GM18499 (cell line): ENCODE results near the gene HOOK1.

ENCODE experiments used
- ATAC-seq: cut with Tn5 transposase; IDR thresholded peaks from one replicate; pipeline ENCODE4 v1.9.1; 2021; ENCODE audit warnings: moderate number of reproducible peaks; ENCODE audit not compliant: insufficient read depth, unreplicated experiment

HOOK1 gene

DNA sequence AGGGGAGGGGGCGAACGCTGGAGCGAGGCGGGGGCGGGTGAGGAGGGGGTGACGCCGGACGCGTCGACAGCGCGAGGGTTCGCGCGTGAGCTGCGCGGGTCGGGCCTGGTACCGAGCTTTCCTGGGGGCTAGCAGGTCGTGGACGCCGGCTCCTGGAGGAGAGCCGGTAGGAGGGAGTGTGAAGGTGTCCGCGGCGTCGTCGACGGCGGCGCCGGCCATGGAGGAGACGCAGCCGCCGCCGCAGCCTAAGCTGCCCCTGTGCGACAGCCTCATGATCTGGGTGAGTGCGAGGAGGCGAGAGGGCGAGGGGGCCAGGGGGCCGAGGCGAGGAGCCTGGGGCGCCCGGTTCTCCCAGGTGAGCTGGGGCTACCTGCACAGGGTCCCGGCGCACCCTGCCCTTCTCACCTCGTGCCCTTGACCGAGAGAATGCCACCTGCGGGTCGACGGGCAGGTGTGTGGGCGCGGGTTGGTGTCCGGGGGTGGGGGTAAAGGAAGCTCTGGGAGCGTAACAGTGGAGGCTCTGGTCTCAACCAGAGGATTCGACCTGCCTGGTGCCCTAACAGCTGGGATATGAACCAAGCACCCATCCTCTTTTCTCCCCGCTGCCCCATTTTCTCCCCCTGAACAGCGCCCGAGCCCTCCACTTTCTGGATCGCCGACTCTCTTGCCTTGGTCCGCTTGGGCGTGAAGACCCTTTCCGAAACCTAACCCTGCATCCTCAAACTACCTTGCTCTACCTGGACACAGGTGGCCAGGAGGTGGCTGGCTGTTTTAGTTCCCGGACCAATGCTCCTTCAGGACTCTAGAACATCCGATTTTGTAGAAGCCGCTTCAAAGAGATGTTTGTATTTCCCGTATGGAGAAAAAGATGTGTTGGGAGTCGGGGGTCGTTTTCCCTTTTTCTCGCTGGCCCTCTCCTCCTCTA, at the start of gene HOOK1:
Gene HOOK1 (plus strand): TSS at position 49 of the 925 bp plus-strand sequence. CDS start 169 bp downstream, at position 218.
- peak; percentile 1 for ATAC-seq

DNA sequence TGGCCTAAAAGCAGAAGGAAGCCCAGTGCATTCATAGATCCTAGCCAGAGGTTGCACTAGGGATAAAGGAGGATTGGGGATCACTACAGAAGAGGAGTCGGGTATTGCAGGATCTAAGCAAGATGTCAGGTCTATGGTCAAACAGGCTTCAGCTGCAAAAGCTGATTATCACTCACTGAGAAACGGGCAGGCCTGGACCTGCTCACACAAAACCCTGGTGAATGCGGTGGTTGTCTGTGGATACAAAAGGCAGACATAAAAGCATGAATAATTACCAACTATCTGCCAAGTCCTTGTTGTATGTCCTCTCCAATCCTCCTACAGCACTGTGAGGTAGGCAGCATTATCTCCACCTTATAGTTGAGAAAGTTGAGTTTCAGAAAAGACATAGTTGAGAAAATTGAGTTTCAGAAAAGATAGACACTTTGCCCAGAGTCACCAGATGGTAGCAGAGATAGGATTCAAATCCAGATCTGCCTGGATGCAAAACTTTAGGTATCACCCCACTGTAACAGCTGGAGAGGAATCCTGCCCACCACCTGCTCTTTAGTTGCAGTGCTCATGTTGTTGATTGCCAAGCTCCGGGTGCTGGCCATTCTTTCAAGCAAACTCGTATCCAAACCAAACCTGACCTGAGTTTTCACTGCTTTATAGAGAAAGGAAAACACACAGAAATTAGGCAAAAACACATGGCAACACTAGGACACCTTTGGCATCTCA, 49.6 kb upstream of the HOOK1 start:
- ATAC-seq, result no peak

DNA sequence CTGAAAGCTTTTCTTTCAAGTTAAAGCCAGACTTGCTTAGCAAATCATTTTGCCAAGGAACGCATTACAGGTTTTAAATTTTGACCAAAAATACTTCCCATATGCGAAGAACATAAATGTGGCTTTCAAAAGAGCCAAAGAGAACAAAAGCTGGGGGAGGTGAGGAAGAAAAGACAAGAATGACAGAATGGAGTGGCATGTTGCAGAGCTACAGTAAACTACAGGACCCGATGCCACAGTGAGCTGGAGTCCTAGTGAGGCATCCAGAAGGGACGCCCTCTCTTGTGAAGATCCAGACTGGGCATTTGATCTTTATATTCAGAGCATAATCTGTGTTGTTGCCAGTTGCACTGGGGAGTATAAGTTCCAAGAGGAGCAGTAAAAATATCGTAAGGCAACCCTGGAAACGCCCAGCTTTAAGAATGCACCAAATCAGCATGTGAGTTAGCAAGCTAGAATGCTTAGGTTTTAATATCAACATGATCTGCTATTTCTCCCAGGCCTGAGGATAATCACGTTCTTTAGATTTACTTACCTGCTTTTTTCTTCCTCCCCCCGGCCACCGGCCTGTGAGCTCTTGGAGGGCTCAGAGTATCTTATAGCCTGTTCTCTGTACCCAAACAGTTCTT, 48.4 kb upstream of the HOOK1 start:
- no peak for ATAC-seq

- ATAC-seq, result no peak
Measured at GRCh38 chr1:59767119-59767518, 47.6 kb upstream of the HOOK1 start.

DNA sequence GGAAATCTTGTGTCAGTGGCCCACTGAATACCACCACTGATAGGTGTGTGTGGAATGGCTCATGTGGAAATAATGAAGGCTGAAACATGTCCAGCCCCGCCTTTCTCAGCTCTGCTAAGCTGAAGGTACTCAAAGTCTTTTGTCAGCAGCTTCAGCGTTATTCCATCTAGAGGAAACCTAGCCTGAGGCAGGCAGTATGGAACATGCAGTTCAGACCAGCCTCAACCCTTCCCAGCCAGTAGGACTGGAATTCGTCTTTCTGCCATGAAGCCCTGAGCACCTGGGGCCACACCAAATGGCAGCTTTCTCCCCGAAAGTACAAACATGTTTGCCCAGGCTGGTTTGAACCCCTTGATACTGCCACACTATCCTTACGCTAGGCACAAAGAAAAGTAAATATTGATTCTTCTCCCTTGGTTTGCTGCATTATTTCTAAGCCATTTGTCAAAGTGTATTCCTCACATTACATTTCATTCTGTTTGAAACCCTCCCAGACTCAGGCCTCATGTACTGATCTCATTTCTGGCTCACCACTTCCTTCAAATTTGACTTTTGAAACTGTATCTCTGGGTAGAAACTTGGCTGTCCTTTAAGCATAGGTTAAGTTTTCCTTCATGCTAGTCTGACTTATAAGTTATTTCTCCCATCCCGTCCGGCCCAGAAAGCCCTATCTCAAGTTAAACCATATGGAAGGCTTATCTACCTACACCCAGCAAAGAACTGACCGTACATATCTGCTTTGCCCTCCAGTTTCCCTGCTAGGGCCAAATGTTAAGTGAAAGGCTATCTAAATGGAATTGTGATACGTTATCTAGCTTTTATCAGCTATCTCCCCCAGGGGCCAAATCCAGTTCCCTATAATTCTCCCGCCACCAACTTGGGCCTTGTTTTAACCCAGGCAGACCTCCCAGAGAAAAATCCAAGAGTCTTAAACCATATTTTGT, 45.7 kb upstream of the HOOK1 start:
- no peak for ATAC-seq

DNA sequence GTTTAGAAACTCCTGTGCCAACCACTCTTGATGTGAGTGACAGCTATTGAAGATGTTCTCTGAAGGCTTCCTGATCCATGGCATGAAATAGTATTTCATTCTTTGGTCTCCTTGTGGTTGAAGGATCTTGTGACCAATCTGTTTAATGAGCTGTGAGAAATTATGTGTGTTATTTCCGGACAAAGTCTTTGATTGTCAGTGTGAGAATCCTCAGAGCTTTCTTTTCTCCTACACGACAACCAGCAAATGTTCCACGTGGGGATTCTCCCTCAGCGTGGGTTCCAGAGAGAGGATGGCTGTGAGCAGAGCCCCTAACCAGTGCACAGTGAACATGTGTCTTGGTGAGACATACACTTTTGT, 45.0 kb upstream of the HOOK1 start:
- no peak for ATAC-seq

GRCh38 chr1:59771361-59771760, 43.4 kb upstream of the HOOK1 start:
- no peak for ATAC-seq

DNA sequence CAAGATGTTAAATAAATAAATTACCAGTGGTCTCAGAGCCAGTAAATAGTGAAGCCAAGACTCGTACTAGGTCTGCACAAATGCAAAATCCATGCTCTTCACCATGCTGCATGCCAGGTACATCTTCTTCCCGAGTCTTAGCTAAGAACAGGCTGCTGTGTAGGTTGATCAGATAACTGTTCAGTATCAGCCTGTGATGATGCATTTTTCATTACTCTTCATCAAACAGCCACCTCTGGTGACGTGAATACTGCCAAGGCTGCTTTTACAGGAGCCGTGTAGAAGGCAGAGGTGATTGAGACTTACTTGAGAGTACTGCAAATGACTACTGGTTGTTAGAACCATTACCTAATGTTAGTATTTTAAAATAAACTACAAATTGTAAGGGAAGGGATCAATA, 39.3 kb upstream of the HOOK1 start:
- no peak for ATAC-seq

- ATAC-seq, result no peak
Measured at GRCh38 chr1:59776960-59777852, 37.5 kb upstream of the HOOK1 start.

DNA sequence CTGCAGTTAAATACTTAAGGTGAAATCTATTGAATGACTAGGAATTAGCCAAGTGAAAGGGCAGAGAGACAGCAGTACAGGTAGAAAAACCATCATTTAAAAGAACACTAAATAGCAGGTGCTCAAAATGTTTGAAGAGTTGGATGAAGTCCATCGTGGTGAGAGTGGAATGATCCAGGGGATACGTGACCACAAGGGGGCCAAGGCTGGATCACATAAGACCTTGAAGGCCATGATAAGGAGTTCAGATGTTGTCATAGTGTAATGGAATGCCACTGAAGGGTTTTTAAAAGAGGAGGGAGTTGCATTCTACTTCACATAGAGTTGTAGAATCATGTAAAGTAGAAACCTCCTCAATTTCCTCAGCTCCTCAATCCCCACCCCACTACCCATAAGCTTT, 34.8 kb upstream of the HOOK1 start:
- no peak for ATAC-seq

- no peak for ATAC-seq
Measured at GRCh38 chr1:59788825-59789224, 25.9 kb upstream of the HOOK1 start.

DNA sequence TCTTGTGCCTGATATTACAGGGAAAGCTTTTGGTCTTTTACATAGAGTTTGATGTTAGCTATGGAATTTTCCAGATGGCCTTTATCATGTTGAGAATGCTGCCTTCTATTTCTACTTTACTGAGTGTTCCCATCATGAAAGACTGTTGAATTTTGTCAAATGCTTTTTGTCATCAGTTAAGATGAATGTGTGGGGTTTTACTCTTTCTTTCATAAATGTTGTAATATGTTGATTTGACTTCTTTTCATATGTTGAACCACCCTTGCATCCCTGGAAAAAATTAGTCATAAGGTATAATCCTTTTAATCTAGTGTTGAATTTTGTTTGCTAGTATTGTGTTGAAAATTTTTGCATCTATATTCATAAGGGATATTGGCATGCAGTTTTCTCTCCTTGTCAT, 16.1 kb upstream of the HOOK1 start:
- no peak for ATAC-seq

DNA sequence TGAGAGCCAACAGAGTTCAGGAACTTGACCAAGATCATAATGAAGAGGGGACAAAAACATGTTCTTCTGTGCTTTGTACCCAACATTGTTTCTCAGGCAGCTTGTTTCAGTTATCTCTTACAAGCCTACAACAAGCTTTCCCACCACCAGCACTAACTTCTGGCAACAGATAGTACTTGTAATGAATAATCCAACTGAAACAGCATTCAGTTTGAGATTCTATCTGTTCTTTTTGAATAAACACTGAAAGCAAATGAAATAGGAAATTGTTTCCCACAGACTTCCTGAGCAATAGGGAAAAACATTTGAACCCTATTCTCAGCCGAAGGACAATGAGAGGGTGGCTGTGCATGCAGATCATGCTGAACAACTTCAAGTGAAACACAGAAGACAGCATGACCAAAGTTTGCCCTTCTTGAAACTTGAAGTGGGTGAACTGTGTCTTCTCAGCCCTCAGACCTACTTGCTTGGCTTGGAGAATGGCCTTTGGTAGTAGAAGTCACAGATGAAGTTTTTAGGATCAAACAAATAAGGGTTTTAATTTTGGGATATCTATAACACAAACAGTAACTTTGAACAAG, 11.2 kb upstream of the HOOK1 start:
- no peak for ATAC-seq

DNA sequence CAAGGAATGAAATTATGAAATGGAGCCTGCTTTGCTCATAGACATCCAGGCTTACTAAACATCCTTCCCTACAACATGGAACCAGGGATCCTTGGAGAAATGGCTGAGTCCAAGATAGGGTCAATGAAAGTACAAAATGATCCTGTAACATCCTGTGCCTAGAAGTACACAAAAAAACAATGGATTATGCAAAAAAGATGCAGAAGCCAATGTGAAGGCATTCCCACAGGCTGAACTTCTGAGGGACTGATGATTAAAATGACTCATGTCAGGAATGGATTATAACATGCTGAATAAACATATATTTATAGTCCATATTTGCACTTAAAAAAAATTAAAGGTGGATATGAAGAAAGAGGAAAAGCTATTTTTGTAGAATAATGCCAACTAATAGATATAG, 10.4 kb upstream of the HOOK1 start:
- no peak for ATAC-seq

DNA sequence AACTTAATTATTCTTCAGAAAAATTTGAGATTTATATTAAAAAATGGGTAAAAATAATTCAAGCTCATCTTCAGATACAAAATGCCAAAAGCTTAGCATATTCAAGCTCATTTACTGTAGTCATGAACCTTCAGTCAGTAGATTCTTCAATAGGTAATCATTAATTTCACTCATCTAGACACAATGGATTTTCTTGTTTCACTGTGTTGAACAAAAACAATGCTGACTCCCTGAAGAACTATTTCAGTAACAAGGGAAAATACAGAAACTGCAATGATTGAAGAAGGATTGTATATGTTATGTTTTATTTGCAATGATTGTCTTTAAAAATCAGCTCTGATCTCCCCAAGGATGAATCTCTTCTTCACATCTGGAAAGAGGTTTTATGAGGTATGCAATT, 9.2 kb upstream of the HOOK1 start:
- no peak for ATAC-seq

- peak; percentile 97 for ATAC-seq
Measured at GRCh38 chr1:59814180-59814900, 409 bp upstream of the HOOK1 start.

- no peak for ATAC-seq
Measured at GRCh38 chr1:59815892-59816291, 1.1 kb downstream of the HOOK1 start.

DNA sequence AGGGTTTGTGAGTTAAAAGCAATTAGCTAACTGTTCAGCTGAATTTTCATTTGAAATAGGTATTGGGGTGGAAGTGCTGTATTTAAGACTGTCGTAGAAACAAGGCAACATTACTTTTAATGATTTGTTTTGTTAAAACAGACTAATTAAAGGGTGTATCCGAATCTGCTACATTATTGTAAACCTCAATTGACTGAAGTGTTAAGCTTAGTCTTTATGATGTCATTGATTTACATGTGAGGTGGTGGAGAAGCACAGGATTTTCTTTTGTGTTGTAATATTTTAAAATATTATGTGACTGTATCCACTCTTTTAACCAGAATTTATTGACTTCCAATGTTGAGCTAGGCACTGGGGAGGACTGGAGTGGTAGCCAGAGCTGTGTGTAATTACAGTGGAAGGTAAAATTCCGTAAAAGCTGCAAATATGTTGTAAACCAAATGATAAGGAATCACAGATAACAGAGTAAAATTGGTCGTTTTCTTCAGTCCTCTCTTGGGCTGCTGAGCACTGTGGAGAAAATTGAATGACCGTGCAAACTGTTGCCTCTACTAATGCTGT, 1.6 kb downstream of the HOOK1 start:
- no peak for ATAC-seq
